Endometrium (tissue), 2 donors: ENCODE measurements around the gene AK9.
"Not testable (repeated sequence)": the region's sequence is repeated elsewhere in the genome, so short reads cannot be mapped to it uniquely, and the experiment has no call there.

ENCODE experiments used
- FAIRE-seq: peaks from 2 replicates; lab custom pipeline; 2012; peaks lifted over from hg19 to GRCh38; lab: Jason Lieb, UNC
- donor health status: control.
- donor health status: control.

AK9 gene

GRCh38 chr6:109695468-109695867 lies 4.5 kb upstream of the AK9 start:
- FAIRE-seq, result no peak

GRCh38 chr6:109693111-109693510 lies 2.1 kb upstream of the AK9 start:
- FAIRE-seq, result no peak

GRCh38 chr6:109690373-109690736 lies 647 bp downstream of the AK9 start:
- FAIRE-seq, result no peak

DNA sequence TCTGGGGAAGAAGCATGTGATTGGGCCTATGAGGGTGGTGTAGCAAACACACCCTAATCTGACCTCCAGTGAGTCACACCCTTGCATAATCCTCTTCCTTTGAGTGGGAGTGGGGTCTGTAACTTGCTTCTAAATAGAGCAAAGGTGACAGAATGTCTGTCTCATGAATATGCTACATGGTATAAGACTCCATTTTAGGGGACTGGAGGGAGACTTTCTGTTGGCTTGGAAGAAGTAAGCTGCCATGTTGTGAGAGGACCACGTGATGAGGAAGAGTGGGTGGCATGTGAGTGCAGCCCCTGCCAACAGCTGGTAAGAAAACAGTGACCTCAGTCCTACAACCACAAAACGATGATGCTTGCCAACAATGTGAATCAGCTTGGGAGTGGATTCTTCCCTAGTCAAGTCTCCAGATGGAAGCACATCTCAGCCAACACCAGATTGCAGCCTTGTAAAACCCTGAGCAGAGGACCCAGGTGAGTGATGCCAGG lies 3.7 kb downstream of the AK9 start:
- FAIRE-seq, result no peak

DNA sequence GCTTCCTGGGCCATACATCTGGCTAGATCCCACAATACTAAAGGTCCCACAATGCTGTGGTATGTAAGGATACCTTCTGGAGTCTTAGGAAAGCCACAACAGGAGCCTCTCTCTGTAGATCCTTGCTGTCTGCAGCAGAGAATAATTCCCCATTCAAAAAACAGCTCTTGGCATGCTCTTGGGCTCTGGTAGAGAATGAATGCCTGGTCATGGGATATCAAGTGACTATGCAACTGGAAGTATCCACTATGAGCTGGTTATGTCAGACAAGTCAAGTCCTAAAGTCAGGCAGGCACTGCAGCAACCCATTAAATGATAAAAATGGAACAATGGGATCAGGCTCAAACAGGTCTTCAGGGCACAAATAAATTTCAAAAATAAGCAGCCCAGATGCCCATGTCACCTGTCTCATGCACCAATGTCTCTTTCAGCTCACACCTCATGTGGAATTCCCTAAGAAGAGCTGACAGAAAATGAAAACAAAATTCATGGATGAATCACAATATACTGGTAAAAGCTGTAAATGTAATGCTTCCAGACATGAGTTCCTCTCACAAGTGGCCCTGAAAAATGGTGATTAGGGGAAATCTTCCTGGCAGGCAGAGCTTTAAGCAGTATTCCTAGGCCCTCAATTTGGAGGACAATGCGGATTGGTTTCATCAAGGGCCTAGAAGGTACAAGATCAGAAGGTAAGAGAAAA lies 4.3 kb downstream of the AK9 start:
- FAIRE-seq, result no peak

- FAIRE-seq, result not testable (repeated sequence)
Observed at GRCh38 chr6:109678661-109679505, 12.1 kb downstream of the AK9 start.

- FAIRE-seq, result no peak
Observed at GRCh38 chr6:109678240-109678639, 12.8 kb downstream of the AK9 start.

DNA sequence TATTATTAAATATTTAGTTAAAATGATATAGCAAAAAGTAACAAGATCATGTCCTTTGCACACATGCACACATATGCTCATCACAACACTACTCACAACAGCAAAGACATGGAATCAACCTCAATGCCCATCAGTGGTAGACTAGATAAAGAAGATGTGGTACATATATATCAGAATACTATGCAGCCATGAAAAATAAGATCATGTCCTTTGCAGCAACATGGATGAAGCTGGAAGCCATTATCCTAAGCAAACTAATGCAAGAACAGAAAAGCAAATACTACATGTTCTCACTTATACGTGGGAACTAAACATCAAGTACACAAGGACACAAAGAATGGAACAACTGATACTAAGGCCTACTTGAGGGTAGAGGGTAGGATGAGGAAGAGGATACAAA lies 14.3 kb downstream of the AK9 start:
- no peak for FAIRE-seq

GRCh38 chr6:109672839-109673238 lies 18.2 kb downstream of the AK9 start:
- FAIRE-seq, result no peak

DNA sequence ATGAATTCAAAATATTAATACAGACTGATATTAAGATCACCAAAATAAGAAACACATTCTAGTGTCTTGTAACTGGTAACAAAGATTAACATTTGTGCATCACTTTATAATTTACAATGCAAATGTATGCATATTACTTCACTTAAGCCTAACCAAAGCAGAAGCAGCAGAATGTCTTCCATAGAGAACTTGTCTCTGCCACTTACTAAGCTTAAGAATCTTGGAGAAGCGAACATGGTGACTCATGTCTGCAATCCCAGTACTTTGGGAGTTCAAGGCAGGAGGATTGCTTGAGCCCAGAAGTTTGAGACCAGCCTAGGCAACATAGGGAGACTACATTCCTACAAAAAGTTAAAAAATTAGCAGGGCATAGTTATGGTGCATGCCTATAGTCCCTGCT lies 18.8 kb downstream of the AK9 start:
- FAIRE-seq, result no peak

- no peak for FAIRE-seq
Observed at GRCh38 chr6:109671733-109672132, 19.3 kb downstream of the AK9 start.

GRCh38 chr6:109669811-109670210 lies 21.2 kb downstream of the AK9 start:
- no peak for FAIRE-seq

- FAIRE-seq, result no peak
Observed at GRCh38 chr6:109662192-109662591, 28.8 kb downstream of the AK9 start.

- no peak for FAIRE-seq
Observed at GRCh38 chr6:109660526-109661320, 30.3 kb downstream of the AK9 start.

- FAIRE-seq, result no peak
Observed at GRCh38 chr6:109655761-109656262, 35.2 kb downstream of the AK9 start.

GRCh38 chr6:109653264-109653663 lies 37.7 kb downstream of the AK9 start:
- FAIRE-seq, result no peak

DNA sequence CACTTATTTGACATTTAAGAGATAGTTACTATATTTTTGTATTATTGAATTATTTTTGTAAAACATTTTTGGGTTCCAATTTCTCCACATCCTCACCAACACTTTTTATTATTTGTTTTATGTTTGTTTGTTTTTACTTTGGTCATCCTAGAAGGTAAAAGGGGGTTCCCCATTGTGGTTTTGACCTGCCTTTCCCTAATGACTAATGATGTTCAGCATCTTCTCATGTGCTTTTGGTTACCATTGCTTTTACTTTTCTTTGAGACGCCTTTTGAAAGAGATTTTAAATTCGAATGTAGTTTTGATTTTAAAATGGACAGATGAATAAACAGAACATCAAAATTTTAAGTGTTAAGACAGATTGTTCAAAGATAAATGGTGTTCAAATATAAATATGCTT lies 46.9 kb downstream of the AK9 start:
- FAIRE-seq, result no peak

DNA sequence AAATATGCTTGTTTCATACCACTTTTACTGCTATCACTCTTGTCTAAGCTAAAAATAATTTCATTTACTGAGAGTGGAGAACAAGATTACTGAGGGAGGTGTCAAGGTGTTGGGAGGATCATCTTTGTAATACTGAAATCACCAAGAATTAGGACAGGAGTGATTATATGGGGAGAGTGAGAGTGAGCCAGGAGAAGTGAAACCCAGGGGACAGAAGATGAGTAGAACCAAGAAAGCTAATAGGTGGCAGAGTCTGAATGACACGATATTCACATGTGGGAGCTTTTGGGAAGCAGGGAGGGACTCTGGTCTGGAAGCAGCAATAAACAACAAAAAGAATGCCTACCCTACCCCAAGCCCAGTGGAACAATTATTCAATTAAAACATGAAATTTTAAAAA lies 58.6 kb downstream of the AK9 start:
- no peak for FAIRE-seq

GRCh38 chr6:109631403-109631802 lies 59.6 kb downstream of the AK9 start:
- FAIRE-seq, result no peak

DNA sequence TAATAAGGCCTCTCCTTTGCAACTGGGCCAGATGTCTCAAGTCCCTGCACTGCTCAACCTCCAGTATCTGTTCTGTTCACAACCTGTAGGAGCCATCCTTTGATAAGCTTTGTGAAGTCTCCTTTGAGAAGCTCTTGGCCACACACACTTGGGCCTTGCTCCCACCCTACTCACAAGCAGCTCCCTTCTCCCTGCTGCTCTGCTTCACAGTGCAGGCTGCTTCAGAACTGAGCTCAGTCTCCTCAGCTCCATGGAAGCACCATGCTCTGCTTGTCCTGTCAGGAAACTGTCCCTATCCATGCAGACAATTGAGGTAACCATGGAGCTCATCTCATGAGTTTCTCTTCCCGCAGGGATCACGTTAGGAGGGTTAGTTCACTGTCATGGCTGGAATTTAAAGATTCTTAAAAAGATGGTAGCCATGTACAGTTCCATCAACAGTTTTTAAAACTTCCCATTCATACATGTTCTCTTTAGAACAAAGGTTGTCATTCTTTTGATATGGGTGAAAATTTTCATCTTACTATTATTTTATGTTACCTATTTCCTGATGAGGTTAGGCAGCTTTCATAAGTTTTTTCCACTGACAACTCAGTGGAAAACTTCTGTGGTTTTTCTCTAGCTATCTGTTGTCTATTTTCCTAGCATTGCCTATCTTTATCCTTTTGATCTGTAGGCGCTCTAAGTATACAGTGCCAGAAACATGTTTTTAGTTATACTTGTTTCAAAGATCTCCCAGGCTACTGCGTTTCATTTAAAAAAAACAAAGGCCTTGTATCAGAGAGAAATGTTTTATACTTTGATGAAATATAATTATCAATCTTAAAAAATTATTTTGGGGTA lies 62.6 kb downstream of the AK9 start:
- no peak for FAIRE-seq

DNA sequence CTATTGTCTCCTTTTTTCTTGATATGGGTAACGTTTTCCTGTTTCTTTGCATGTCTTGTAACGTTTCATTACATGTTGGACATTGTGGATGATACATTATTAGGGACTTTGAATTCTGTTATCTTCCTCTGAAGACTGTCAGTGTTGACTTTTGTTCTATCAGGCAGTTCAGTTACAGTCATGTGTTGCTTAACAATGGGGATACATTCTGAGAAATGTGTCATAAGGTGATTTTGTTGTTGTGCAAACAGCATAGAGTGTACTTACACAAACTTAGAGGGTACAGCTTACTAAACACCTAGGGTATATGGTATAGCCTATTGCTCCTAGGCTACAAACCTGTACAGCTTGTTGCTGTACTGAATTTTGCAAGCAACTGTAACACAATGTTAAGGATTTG lies 64.7 kb downstream of the AK9 start:
- no peak for FAIRE-seq

GRCh38 chr6:109625199-109625598 lies 65.8 kb downstream of the AK9 start:
- FAIRE-seq, result no peak
